Neural cell (in vitro differentiated cells): ENCODE data around the gene CRB2. TPM values are rescaled to one million over a fixed set of nuclear protein-coding genes. Genes with fewer than 3 reads are reported as not detected.

Experiments used
- H2AFZ ChIP-seq: fragments of 200-600, 300-800 bp; sonication (generic), shearing (Covaris generic); 2 replicates; pipeline ENCODE4 v1.6.0; 2014; ENCODE audit warnings: low read depth, mild to moderate bottlenecking, antibody characterized with exemption, low read length, moderate library complexity
- H3F3A ChIP-seq: fragments of 200-600 bp; shearing (Covaris generic); 2 replicates; pipeline ENCODE4 v1.6.1; 2016; ENCODE audit warnings: mild to moderate bottlenecking, moderate library complexity, mixed read lengths, antibody characterized with exemption, low read length; ENCODE audit not compliant: insufficient read depth, poor library complexity, severe bottlenecking
- H3K27ac ChIP-seq: fragments of 200-600, 300-800 bp; sonication (generic), shearing (Covaris generic); 2 replicates; pipeline ENCODE4 v1.5.1; 2014; ENCODE audit warnings: mild to moderate bottlenecking, low read length, moderate library complexity
- H3K27me3 ChIP-seq: fragments of 300-800, 200-600 bp; sonication (generic), shearing (Covaris generic); 2 replicates; pipeline ENCODE4 v1.6.0; 2014; ENCODE audit warnings: mild to moderate bottlenecking, low read depth, low read length, moderate library complexity; ENCODE audit not compliant: insufficient read depth
- H3K36me3 ChIP-seq: fragments of 300-800, 200-600 bp; sonication (generic), shearing (Covaris generic); 2 replicates; pipeline ENCODE4 v1.5.1; 2014; ENCODE audit warnings: mild to moderate bottlenecking, antibody characterized with exemption, low read length, moderate library complexity; ENCODE audit not compliant: insufficient read depth
- H3K4me2 ChIP-seq: fragments of 300-800, 200-600 bp; sonication (generic), shearing (Covaris generic); 2 replicates; pipeline ENCODE4 v1.6.0; 2014; ENCODE audit warnings: mild to moderate bottlenecking, low read length
- H3K4me3 ChIP-seq: fragments of 300-800, 200-600 bp; sonication (generic), shearing (Covaris generic); 2 replicates; pipeline ENCODE4 v1.5.1; 2014; ENCODE audit warnings: mild to moderate bottlenecking, low read length, moderate library complexity
- H3K79me2 ChIP-seq: fragments of 200-600 bp; shearing (Covaris generic); replicated peaks from 2 replicates; pipeline ENCODE4 v1.6.0; 2014; ENCODE audit warnings: mild to moderate bottlenecking, low read length, moderate library complexity; ENCODE audit not compliant: insufficient read depth
- H3K9ac ChIP-seq: fragments of 300-800, 200-600 bp; sonication (generic), shearing (Covaris generic); 2 replicates; pipeline ENCODE4 v1.6.1; 2016; ENCODE audit warnings: mild to moderate bottlenecking, low read length, mixed read lengths
- H3K9me2 ChIP-seq: fragments of 200-600 bp; shearing (Covaris generic); 2 replicates; pipeline ENCODE4 v1.6.1; 2016; ENCODE audit warnings: mild to moderate bottlenecking, low read length, mixed read lengths; ENCODE audit not compliant: insufficient read depth
- H3K9me3 ChIP-seq: fragments of 200-600, 300-800 bp; sonication (generic), shearing (Covaris generic); 2 replicates; pipeline ENCODE4 v1.6.1; 2016; ENCODE audit warnings: mild to moderate bottlenecking, mixed run types, low read length, moderate library complexity, mixed read lengths
- H4K20me1 ChIP-seq: fragments of 200-600 bp; shearing (Covaris generic); 2 replicates; pipeline ENCODE4 v1.6.1; 2016; ENCODE audit warnings: mild to moderate bottlenecking, mixed run types; ENCODE audit not compliant: insufficient read depth
- CTCF ChIP-seq: fragments of 450-650 bp; IDR thresholded peaks from 2 replicates; pipeline ENCODE4 v1.5.1; 2014; ENCODE audit warnings: antibody characterized with exemption, mild to moderate bottlenecking, moderate library complexity; ENCODE audit not compliant: poor library complexity, severe bottlenecking
- EP300 ChIP-seq: fragments of 450-650 bp; conservative IDR thresholded peaks from 2 replicates; pipeline ENCODE4 v1.6.1; 2014; ENCODE audit warnings: antibody characterized with exemption, mild to moderate bottlenecking, moderate library complexity; ENCODE audit not compliant: poor library complexity, severe bottlenecking
- EZH2 ChIP-seq: fragments of 200-600, 300-800 bp; shearing (Covaris generic), sonication (generic); IDR thresholded peaks from 2 replicates; pipeline ENCODE4 v1.6.1; 2014; ENCODE audit warnings: antibody characterized with exemption, low read length, borderline replicate concordance, mild to moderate bottlenecking; ENCODE audit not compliant: insufficient read depth, poor library complexity, severe bottlenecking
- MXI1 ChIP-seq: fragments of 450-650 bp; conservative IDR thresholded peaks from 2 replicates; pipeline ENCODE4 v1.6.1; 2014; ENCODE audit warnings: antibody characterized with exemption, mild to moderate bottlenecking; ENCODE audit not compliant: poor library complexity, severe bottlenecking
- POLR2AphosphoS5 ChIP-seq: IDR thresholded peaks from 2 replicates; pipeline ENCODE4 v1.6.1; 2012
- RAD21 ChIP-seq: fragments of 450-650 bp; conservative IDR thresholded peaks from 2 replicates; pipeline ENCODE4 v1.6.1; 2014; ENCODE audit warnings: antibody characterized with exemption, mild to moderate bottlenecking, moderate library complexity
- SMC3 ChIP-seq: fragments of 450-650 bp; conservative IDR thresholded peaks from 2 replicates; pipeline ENCODE4 v1.6.1; 2014; ENCODE audit warnings: antibody characterized with exemption, mild to moderate bottlenecking, moderate library complexity; ENCODE audit not compliant: poor library complexity
- TAF1 ChIP-seq: IDR thresholded peaks from 2 replicates; pipeline ENCODE4 v1.6.1; 2012; ENCODE audit warnings: low read depth
- polyA plus RNA-seq: library from polyadenylated mRNA; depleted of rRNA; stranded (reverse); fragments of >200 nt; gene quantifications from 2 replicates; pipeline ENCODE4 v1.2.3, GENCODE V29; 2014
- TF ChIP-seq, protein P1 (sequence below): IDR thresholded peaks from 2 replicates; pipeline ENCODE4 v1.6.1; 2012; ENCODE audit warnings: borderline replicate concordance

Gene CRB2
- polyA plus RNA-seq, 1 donor from 2014 or later = 0.32 TPM

GRCh38 chr9:123337971-123338370 lies 18.0 kb upstream of the CRB2 start:
- no peak overlapping the region for H2AFZ ChIP-seq
- no peaks in the 10 kb centered on the region for H3K36me3 ChIP-seq
- no peaks in the 10 kb centered on the region for H3K79me2 ChIP-seq
- H3K9ac ChIP-seq = no peak overlapping the region
- H3K4me2 ChIP-seq = no peak overlapping the region
- no peaks in the 10 kb centered on the region for H3F3A ChIP-seq
- no peak overlapping the region for H3K4me3 ChIP-seq
- no peaks in the 10 kb centered on the region for H3K27me3 ChIP-seq
- TF ChIP-seq RAD21 (no peak), TAF1 (no peak), POLR2AphosphoS5 (no peak), SMC3 (no peak), CTCF (no peak), MXI1 (no peak), EP300 (no peak), EZH2 (no peak)
- TF ChIP-seq, protein P1, sequence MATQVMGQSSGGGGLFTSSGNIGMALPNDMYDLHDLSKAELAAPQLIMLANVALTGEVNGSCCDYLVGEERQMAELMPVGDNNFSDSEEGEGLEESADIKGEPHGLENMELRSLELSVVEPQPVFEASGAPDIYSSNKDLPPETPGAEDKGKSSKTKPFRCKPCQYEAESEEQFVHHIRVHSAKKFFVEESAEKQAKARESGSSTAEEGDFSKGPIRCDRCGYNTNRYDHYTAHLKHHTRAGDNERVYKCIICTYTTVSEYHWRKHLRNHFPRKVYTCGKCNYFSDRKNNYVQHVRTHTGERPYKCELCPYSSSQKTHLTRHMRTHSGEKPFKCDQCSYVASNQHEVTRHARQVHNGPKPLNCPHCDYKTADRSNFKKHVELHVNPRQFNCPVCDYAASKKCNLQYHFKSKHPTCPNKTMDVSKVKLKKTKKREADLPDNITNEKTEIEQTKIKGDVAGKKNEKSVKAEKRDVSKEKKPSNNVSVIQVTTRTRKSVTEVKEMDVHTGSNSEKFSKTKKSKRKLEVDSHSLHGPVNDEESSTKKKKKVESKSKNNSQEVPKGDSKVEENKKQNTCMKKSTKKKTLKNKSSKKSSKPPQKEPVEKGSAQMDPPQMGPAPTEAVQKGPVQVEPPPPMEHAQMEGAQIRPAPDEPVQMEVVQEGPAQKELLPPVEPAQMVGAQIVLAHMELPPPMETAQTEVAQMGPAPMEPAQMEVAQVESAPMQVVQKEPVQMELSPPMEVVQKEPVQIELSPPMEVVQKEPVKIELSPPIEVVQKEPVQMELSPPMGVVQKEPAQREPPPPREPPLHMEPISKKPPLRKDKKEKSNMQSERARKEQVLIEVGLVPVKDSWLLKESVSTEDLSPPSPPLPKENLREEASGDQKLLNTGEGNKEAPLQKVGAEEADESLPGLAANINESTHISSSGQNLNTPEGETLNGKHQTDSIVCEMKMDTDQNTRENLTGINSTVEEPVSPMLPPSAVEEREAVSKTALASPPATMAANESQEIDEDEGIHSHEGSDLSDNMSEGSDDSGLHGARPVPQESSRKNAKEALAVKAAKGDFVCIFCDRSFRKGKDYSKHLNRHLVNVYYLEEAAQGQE = no peak
- no peaks in the 10 kb centered on the region for H3K9me3 ChIP-seq
- H4K20me1 ChIP-seq = no peaks in the 10 kb centered on the region
- no peaks in the 10 kb centered on the region for H3K9me2 ChIP-seq
- no peak overlapping the region for H3K27ac ChIP-seq

DNA sequence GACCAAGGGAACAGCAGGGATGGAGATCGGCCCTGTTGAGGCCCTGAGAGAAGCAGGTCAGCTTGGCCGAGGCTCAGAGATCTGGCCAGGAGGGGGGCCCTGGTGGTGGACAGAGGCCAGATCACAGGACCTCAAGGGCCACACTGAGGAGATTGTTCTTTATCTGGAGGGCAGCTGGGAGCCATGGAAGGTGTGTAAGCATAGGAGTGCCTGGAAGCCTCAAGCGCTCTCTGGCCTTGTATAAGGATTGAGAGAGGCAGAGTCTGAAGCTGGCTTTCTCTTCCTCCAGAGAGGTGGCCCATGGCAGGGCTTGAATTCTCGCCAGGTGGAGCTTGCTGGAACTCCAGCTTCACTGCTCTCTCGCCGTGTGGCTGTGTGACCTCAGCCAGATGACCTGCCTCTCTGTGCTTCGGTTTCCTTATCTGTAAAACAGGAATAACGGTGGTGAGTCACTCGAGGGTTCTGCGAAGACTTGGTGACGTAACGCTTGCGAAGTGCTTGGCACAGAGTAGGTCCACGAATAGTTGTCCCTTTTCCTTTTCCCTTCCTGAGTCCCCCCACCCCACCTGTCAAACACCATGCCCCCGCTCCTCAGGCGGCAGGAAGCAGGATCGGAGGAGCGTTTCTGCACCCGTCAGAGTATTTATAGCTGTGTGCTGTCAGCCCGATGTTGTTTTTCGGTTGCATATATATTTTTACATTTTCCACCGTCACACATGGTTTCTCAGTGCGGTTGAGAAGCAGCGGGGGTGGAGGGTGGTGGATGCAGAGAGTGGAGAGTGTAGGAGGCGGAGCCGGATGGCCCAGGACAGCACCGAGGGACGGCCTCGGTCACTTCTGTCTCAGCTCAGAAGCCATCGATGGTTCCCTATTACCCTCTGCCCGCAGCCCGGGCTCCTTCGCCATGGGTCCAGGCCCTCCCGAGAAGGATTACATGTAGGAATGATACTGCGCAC lies 17.0 kb upstream of the CRB2 start:
- H3K9ac ChIP-seq = no peak overlapping the region
- no peak overlapping the region for H2AFZ ChIP-seq

More for the DNA sequence above, 17.0 kb upstream of the CRB2 start:
- TF ChIP-seq SMC3 (no peak), CTCF (no peak), POLR2AphosphoS5 (no peak), EZH2 (no peak), TAF1 (no peak), RAD21 (no peak), EP300 (no peak), MXI1 (no peak)
- TF ChIP-seq, protein P1 = no peak
- no peak overlapping the region for H3K4me2 ChIP-seq
- H3K9me3 ChIP-seq = no peaks in the 10 kb centered on the region
- no peaks in the 10 kb centered on the region for H3K36me3 ChIP-seq
- no peaks in the 10 kb centered on the region for H3F3A ChIP-seq
- no peaks in the 10 kb centered on the region for H3K79me2 ChIP-seq
- no peaks in the 10 kb centered on the region for H3K9me2 ChIP-seq
- H3K27ac ChIP-seq = no peak overlapping the region
- no peaks in the 10 kb centered on the region for H4K20me1 ChIP-seq
- no peak overlapping the region for H3K4me3 ChIP-seq
- H3K27me3 ChIP-seq = no peaks in the 10 kb centered on the region
